DMS 273 treated with DMSO at 0.1 percent for 48 hours (cell line): ENCODE measurements around the gene TMEM165.

ENCODE experiments used
- DNase-seq: peaks from one replicate; lab custom pipeline; 2025; lab: John Stamatoyannopoulos, UW

TMEM165 gene

GRCh38 chr4:55367084-55367722, 28.6 kb upstream of the TMEM165 start:
- DNase-seq = no peak

- no peak for DNase-seq
Measured at GRCh38 chr4:55369968-55370367, 25.8 kb upstream of the TMEM165 start.

- DNase-seq = no peak
Measured at GRCh38 chr4:55372259-55372658, 23.5 kb upstream of the TMEM165 start.

- DNase-seq = no peak
Measured at GRCh38 chr4:55373461-55373860, 22.3 kb upstream of the TMEM165 start.

DNA sequence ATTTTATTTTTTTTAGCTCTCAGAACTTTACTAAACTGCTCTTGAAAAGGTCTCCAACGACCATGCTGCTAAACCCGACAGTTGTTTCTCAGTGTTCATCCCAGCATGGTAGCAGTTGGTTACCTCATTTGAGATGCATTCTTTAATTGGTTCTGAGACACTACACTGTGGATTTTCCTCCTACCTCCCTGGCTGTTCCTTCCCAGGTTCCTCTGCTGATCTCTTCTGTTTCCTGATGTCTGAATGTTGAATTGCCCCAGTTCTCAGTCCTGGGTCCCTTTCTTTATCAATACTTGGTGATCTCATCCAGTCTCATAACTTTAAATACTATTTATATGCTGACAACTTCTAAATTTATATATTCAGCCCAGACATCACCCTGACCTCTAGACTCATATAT, 19.1 kb upstream of the TMEM165 start:
- no peak for DNase-seq

GRCh38 chr4:55378617-55379467, 16.9 kb upstream of the TMEM165 start:
- DNase-seq = no peak

GRCh38 chr4:55380576-55380975, 15.2 kb upstream of the TMEM165 start:
- DNase-seq = no peak

DNA sequence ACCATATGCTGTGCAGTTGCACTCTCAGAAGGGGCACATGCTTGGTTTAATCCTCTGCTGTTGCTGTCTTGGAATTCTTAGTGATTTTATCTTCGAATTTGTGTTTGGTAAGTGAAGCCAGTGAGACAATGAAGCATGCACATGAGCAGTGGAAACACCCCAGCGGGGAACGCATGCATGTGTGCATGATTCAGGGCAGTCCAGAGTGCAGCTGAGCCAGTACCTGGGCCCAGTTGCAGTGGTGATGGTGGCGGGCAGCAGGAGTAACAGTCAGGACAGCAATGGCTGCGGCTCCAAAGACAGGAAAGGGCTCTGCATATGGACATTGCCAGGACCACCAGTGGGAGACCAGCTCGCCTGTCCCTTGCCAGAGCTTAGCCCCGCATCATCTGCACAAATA, 14.3 kb upstream of the TMEM165 start:
- no peak for DNase-seq

DNA sequence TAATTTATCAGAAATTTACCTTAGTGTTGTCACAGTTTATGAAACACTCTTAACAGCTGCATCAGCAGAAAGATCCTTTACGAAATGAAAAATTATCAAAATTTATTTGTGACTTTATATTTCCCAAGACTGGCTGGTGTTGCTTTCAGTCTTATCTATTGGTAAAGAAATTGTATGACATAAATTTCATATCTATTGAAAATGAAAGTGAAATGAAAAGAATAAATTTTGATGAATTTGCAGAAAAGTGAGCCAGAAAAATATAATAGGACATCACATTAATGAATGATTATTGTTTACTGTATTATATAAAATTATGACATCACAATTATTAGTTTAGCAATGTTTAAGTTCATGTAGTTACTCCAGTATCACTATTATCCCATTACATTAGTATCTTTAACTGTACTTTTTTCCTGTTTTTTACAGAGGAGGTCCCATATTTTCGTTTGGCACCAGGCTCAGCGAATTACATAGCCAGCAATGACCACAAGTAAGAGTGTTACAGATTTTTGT, 13.2 kb upstream of the TMEM165 start:
- DNase-seq = no peak

DNA sequence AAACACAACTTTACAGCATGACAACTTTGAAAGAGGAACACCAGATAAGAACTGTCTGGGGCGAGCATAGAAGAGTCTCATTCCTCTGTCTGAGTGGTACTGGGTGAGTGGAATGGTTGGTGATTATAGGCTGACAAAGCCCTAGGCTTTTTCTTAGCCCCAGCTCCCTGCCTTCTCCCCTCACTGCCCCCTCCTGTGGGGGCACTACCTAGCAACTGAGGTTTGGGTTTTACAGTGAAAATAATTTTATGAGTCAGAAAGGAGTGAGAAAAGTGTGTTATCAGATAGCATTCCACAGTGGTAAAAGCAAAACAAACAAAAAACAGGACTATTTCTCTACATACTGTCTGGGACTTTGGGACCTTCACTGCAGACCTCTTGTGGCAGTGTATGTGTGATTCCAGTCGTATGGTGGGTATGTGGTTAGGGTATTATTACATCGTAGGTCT, 10.5 kb upstream of the TMEM165 start:
- DNase-seq = no peak

- DNase-seq = no peak
Measured at GRCh38 chr4:55386073-55386472, 9.7 kb upstream of the TMEM165 start.

DNA sequence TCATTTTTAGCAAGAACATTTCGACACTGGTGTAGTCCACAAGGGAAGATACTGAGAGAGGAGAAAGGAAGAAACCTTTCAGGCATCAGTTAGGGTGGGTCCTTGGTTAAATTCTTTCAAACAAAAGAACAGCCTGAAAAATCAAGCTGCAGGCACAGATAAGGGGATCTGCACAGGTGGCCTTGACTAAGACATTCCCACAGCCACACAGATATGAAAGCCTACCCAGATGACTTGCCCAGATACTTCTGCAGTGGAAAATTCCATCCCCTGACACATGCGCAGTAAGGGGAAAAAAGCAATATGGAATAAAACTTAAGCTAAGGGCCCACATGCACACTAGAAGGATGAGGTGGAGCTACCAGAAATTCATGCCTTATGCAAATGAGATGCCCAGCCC, 8.9 kb upstream of the TMEM165 start:
- DNase-seq = no peak

GRCh38 chr4:55393461-55394320, 2.1 kb upstream of the TMEM165 start:
- no peak for DNase-seq

- DNase-seq = no peak
Measured at GRCh38 chr4:55395218-55395528, 584 bp upstream of the TMEM165 start.

GRCh38 chr4:55396308-55397125, 760 bp downstream of the TMEM165 start:
- DNase-seq = no peak

- DNase-seq = no peak
Measured at GRCh38 chr4:55397126-55397436, 1.3 kb downstream of the TMEM165 start.

- DNase-seq = no peak
Measured at GRCh38 chr4:55397520-55398321, 2.0 kb downstream of the TMEM165 start.

- DNase-seq = no peak
Measured at GRCh38 chr4:55398461-55398860, 2.7 kb downstream of the TMEM165 start.

DNA sequence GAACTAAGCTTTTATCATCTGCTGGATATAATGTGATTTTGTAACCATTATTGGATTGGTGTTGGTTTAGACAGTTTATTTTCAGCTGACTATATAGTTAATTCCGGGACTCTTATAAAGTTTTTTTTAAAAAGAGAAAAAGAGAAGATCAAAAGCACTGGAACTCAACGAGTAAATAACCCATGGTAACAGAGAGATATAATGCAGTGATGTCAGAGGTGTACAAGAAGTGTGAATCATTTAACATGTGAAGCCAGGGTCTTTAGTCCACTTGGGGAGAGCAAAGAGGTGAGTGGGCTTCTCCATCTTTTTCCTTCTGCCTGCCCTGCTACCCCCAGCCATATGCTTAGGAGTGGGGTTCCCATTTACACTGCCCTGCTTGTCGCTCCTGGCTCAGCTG, 3.2 kb downstream of the TMEM165 start:
- no peak for DNase-seq

- DNase-seq = no peak
Measured at GRCh38 chr4:55399581-55399980, 3.8 kb downstream of the TMEM165 start.

GRCh38 chr4:55405073-55405472, 9.3 kb downstream of the TMEM165 start:
- no peak for DNase-seq
